Panc1 (cell line): ENCODE data around the gene SF3B5. TPM values are rescaled to one million over a fixed set of nuclear protein-coding genes. Genes with fewer than 3 reads are reported as not detected.

Experiments
- ATAC-seq: fragments of 200-7000 bp; cut with Tn5 transposase; 2 replicates; pipeline ENCODE4 v1.9.1; 2020; ENCODE audit warnings: mild to moderate bottlenecking, moderate library complexity
- BruUV-seq: library from RNA; stranded (reverse); fragments of 400-500 nt; replicated peaks from 2 replicates; lab custom pipeline; 2021; lab: Mats Ljungman, UMichigan
- CTCF ChIA-PET: fragments of 300-600 bp; sonication (Branson Sonifier 250); formaldehyde crosslinking; loops from one replicate; lab custom pipeline; 2022; ENCODE audit warnings: antibody characterized with exemption; lab: Charles Lee
- POLR2A ChIA-PET: fragments of 300-600 bp; sonication (Branson Sonifier 250); formaldehyde crosslinking; loops from one replicate; lab custom pipeline; 2022; ENCODE audit warnings: antibody characterized with exemption; lab: Charles Lee
- DNase-seq: peaks from one replicate; pipeline ENCODE4 v3.0.0-alpha.2; 2010; ENCODE audit warnings: low read depth, low spot score
- H3K27ac ChIP-seq: 2 replicates; pipeline ENCODE4 v1.5.1; 2011; ENCODE audit warnings: mild to moderate bottlenecking, low read length, inconsistent platforms
- H3K27me3 ChIP-seq: fragments of 200-500 bp; sonication (Bioruptor generic); 2 replicates; pipeline ENCODE4 v1.6.0; 2014; ENCODE audit warnings: low read length, inconsistent platforms; ENCODE audit not compliant: control insufficient read depth, insufficient read depth
- H3K36me3 ChIP-seq: fragments of 200-500 bp; sonication (Bioruptor generic); 2 replicates; pipeline ENCODE4 v1.5.1; 2014; ENCODE audit warnings: inconsistent platforms, mild to moderate bottlenecking, low read length, moderate library complexity; ENCODE audit not compliant: control insufficient read depth, insufficient read depth
- H3K4me1 ChIP-seq: 2 replicates; pipeline ENCODE4 v1.5.1; 2011; ENCODE audit warnings: inconsistent platforms, mild to moderate bottlenecking, low read length, moderate library complexity; ENCODE audit not compliant: control insufficient read depth, insufficient read depth
- H3K4me3 ChIP-seq, 2 experiments: 2 replicates each; pipeline ENCODE4 v1.5.1; 2011 to 2012; ENCODE audit warnings: low read depth in 2 of 2, low read length in 2 of 2, mild to moderate bottlenecking in 2 of 2, inconsistent platforms in 1 of 2, moderate library complexity in 1 of 2
- H3K9me3 ChIP-seq: fragments of 200-500 bp; sonication (Bioruptor generic); 2 replicates; pipeline ENCODE4 v1.5.1; 2014; ENCODE audit warnings: low read depth, mild to moderate bottlenecking, inconsistent platforms, low read length, moderate library complexity; ENCODE audit not compliant: control insufficient read depth, insufficient read depth
- CTCF ChIP-seq: fragments of 450-650 bp; IDR thresholded peaks from 2 replicates; pipeline ENCODE4 v1.5.1; 2017; ENCODE audit warnings: mild to moderate bottlenecking
- POLR2AphosphoS5 ChIP-seq: IDR thresholded peaks from 2 replicates; pipeline ENCODE4 v1.6.1; 2012; ENCODE audit warnings: mild to moderate bottlenecking, low read depth, low read length, moderate library complexity
- REST ChIP-seq, 2 experiments: IDR thresholded peaks; 2 replicates each; pipeline ENCODE4 v1.6.1; 2011 to 2012; ENCODE audit warnings: low read depth in 2 of 2, control low read depth in 1 of 2, low read length in 1 of 2, mild to moderate bottlenecking in 1 of 2, moderate library complexity in 1 of 2; ENCODE audit not compliant: insufficient read depth in 1 of 2
- SIN3A ChIP-seq: IDR thresholded peaks from 2 replicates; pipeline ENCODE4 v1.6.1; 2012; ENCODE audit warnings: low read depth, mild to moderate bottlenecking, low read length, moderate library complexity, borderline replicate concordance; ENCODE audit not compliant: insufficient read depth
- TCF7L2 ChIP-seq: IDR thresholded peaks from 2 replicates; pipeline ENCODE4 v1.6.1; 2011; ENCODE audit warnings: mild to moderate bottlenecking, low read depth, low read length, inconsistent platforms
- in situ Hi-C: cut with HindIII; loops from 2 replicates; pipeline ENCODE4 v1.10.0; 2016; ENCODE audit warnings: low sequenced_read_pairs, low pct_unique_long_range_greater_than_20kb
- intact Hi-C: fragments of 100-400 bp; cut with micrococcal nuclease; formaldehyde crosslinking; loops from one replicate; pipeline ENCODE4 v1.10.0; 2022; ENCODE audit not compliant: unreplicated experiment
- total RNA-seq: library from RNA; stranded (reverse); gene quantifications from one replicate; pipeline ENCODE4 v1.2.1, GENCODE V29; 2021; ENCODE audit not compliant: unreplicated experiment

Gene SF3B5
- total RNA-seq, 1 experiment from 2014 or later, result 128 TPM

- H3K27me3 ChIP-seq, result no peaks in the 10 kb centered on the region
- intact Hi-C loops (no loop called here), in situ Hi-C loops (no loop called here)
- H3K27ac ChIP-seq, result no peak overlapping the region
- ATAC-seq (no peak), DNase-seq (no peak)
- no peaks in the 10 kb centered on the region for H3K4me1 ChIP-seq
- BruUV-seq, result no TSS peak
- ChIA-PET POLR2A (no interaction called here), CTCF (no interaction called here)
- TF ChIP-seq TCF7L2 (no peak), CTCF (no peak), POLR2AphosphoS5 (no peak), SIN3A (no peak), REST (IDR thresholded peaks at IDR 0.05; ENCODE audit: insufficient read depth in 1 of 2, low read depth in 2 of 2, low read length in 1 of 2) (no peak)
- no peaks in the 10 kb centered on the region for H3K36me3 ChIP-seq
- H3K4me3 ChIP-seq, result no peak overlapping the region
- H3K9me3 ChIP-seq, result no peaks in the 10 kb centered on the region
Measured at GRCh38 chr6:144141470-144141869, 46.1 kb upstream of the SF3B5 start.

- Histone ChIP-seq H3K27me3 (no peaks in the 10 kb centered on the region), H3K9me3 (no peaks in the 10 kb centered on the region), H3K4me1 (no peaks in the 10 kb centered on the region), H3K27ac (no peak overlapping the region), H3K36me3 (no peaks in the 10 kb centered on the region), H3K4me3 (no peak overlapping the region)
- in situ Hi-C loops (no loop called here), intact Hi-C loops (no loop called here)
- ChIA-PET CTCF (no interaction called here), POLR2A (no interaction called here)
- no peak for TF ChIP-seq REST (IDR thresholded peaks at IDR 0.05; ENCODE audit: insufficient read depth in 1 of 2, low read depth in 2 of 2, low read length in 1 of 2)
- no peak for TF ChIP-seq CTCF
- TF ChIP-seq SIN3A, result no peak
- no peak for TF ChIP-seq POLR2AphosphoS5
- TF ChIP-seq TCF7L2, result no peak
- ATAC-seq (no peak), DNase-seq (no peak)
- BruUV-seq, result no TSS peak
Measured at GRCh38 chr6:144140867-144141266, 45.5 kb upstream of the SF3B5 start.
